Parathyroid adenoma (tissue), 2 donors: Measurements from ENCODE around the gene PBX4.

Experiments used
- H2AFZ ChIP-seq: fragments of 300-600 bp; sonication (generic); one replicate; pipeline ENCODE4 v1.7.0; 2017; ENCODE audit warnings: antibody characterized with exemption, mild to moderate bottlenecking
- H3K27ac ChIP-seq: fragments of 300-600 bp; sonication (generic); one replicate; pipeline ENCODE4 v1.7.0; 2017
- H3K27me3 ChIP-seq: fragments of 300-600 bp; sonication (generic); one replicate; pipeline ENCODE4 v1.7.0; 2017; ENCODE audit warnings: low read length; ENCODE audit not compliant: control insufficient read depth, insufficient read depth
- H3K36me3 ChIP-seq: fragments of 300-600 bp; sonication (generic); one replicate; pipeline ENCODE4 v1.7.0; 2017; ENCODE audit warnings: low read length; ENCODE audit not compliant: control insufficient read depth, insufficient read depth
- H3K4me1 ChIP-seq: fragments of 300-600 bp; sonication (generic); one replicate; pipeline ENCODE4 v1.7.0; 2017; ENCODE audit warnings: control low read depth
- H3K4me2 ChIP-seq: fragments of 300-600 bp; sonication (generic); one replicate; pipeline ENCODE4 v1.7.0; 2017; ENCODE audit warnings: low read length
- H3K4me3 ChIP-seq: fragments of 300-600 bp; sonication (generic); one replicate; pipeline ENCODE4 v1.7.0; 2017; ENCODE audit warnings: low read depth, low read length
- H3K79me2 ChIP-seq: fragments of 300-600 bp; sonication (generic); one replicate; pipeline ENCODE4 v1.7.0; 2017; ENCODE audit warnings: control low read depth
- H3K9ac ChIP-seq: fragments of 300-600 bp; sonication (generic); one replicate; pipeline ENCODE4 v1.7.0; 2017; ENCODE audit warnings: mild to moderate bottlenecking
- H3K9me3 ChIP-seq: fragments of 300-600 bp; sonication (generic); one replicate; pipeline ENCODE4 v1.7.0; 2017; ENCODE audit warnings: low read length; ENCODE audit not compliant: control insufficient read depth
- CTCF ChIP-seq: fragments of 300-600 bp; sonication (generic); IDR thresholded peaks from one replicate; pipeline ENCODE4 v1.7.0; 2017; ENCODE audit warnings: antibody characterized with exemption, mild to moderate bottlenecking
- donor health status: primary hyperparathyroidism.

The PBX4 gene

DNA sequence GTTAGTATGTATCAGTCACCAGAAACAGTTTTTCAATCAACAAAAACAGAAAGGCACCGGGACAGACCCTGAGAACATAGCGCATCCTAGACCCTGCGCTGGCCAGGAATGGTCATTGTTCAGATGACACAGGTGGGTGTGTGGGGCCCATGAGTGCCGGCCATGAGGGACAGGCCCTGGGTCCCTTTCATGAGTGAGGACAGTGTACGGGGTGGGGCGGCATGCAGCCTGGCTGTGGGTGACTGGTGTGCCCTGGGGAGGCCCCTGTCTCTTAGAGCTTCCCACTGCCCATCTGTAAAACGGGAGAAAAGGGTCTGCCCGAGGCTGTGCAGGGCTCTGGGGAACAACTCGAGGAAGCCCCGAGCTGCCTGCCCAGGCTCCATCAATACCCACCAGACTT, 25.8 kb downstream of the PBX4 start:
- no peaks in the 10 kb centered on the region for H3K9me3 ChIP-seq
- H3K27ac ChIP-seq, result no peak overlapping the region
- H3K79me2 ChIP-seq, result no peaks in the 10 kb centered on the region
- H2AFZ ChIP-seq, result no peak overlapping the region
- H3K4me2 ChIP-seq, result no peak overlapping the region
- H3K36me3 ChIP-seq, result no peaks in the 10 kb centered on the region
- H3K27me3 ChIP-seq, result no peaks in the 10 kb centered on the region
- no peak overlapping the region for H3K4me3 ChIP-seq
- no peak overlapping the region for H3K9ac ChIP-seq
- TF ChIP-seq CTCF, result no peak
- H3K4me1 ChIP-seq, result no peaks in the 10 kb centered on the region

DNA sequence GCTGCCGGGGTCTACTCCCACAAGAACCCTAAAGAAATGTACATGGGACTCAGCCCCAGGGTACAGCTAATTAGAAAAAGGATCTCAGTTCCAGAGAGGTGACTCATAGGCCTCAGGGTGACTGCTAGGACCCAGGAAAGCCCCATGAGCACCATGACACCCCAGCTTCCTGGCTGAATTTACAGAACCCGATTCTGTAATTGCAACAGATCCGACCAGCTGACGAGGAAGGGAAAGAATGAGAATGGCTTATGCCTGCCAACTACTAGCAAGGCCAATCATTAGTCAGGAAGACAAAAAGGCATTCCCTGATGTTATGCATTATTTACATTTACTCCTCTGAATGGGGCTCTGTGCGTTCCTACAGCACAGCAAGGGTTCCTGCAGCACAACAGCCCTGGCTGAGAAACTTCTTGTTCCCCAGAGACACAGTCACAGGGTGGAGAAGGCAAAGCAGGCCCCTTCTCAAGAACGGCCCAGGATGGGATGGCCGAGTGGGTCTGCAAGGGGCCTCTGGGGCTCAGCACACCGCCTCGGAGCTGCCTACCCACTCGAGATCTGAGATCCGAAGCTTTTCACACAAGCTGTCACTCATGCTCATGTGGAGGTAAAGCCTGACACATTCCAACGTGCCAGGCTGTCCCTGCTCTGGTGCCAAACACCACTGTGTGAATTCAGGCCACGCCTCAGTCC, 27.2 kb downstream of the PBX4 start:
- H3K9ac ChIP-seq, result no peak overlapping the region
- H3K27me3 ChIP-seq, result no peaks in the 10 kb centered on the region
- H3K4me3 ChIP-seq, result no peak overlapping the region
- no peaks in the 10 kb centered on the region for H3K9me3 ChIP-seq
- H3K79me2 ChIP-seq, result no peaks in the 10 kb centered on the region
- H3K4me1 ChIP-seq, result no peaks in the 10 kb centered on the region
- no peaks in the 10 kb centered on the region for H3K36me3 ChIP-seq
- TF ChIP-seq CTCF, result no peak
- H3K4me2 ChIP-seq, result no peak overlapping the region
- no peak overlapping the region for H2AFZ ChIP-seq
- no peak overlapping the region for H3K27ac ChIP-seq

GRCh38 chr19:19588546-19588945, 29.9 kb downstream of the PBX4 start:
- no peaks in the 10 kb centered on the region for H3K9me3 ChIP-seq
- no peaks in the 10 kb centered on the region for H3K79me2 ChIP-seq
- no peak overlapping the region for H2AFZ ChIP-seq
- no peak overlapping the region for H3K9ac ChIP-seq
- no peaks in the 10 kb centered on the region for H3K27me3 ChIP-seq
- H3K4me3 ChIP-seq, result no peak overlapping the region
- H3K36me3 ChIP-seq, result no peaks in the 10 kb centered on the region
- H3K27ac ChIP-seq, result no peak overlapping the region
- H3K4me2 ChIP-seq, result no peak overlapping the region
- TF ChIP-seq CTCF, result no peak
- no peaks in the 10 kb centered on the region for H3K4me1 ChIP-seq

DNA sequence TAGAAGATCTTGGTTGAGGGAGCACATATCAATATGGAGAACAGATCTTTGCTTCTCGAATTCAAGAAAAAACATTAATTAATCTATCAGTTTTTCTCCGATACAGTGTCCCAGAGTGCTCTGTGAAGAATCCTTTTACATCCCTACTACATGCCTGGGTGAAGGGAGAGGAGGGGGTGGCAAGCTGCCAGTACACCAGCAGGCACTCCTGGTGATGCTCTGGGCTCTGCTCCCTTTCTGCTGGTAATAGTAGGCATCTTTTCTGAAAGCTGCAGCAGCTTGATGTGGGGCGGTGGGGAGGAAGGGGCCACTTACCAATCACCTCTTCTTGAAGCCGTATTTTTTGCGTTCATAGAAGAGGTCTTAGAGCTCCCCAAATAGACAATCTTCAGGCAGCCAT, 30.7 kb downstream of the PBX4 start:
- no peak for TF ChIP-seq CTCF
- Histone ChIP-seq H3K36me3 (no peaks in the 10 kb centered on the region), H3K9ac (no peak overlapping the region), H3K4me1 (no peaks in the 10 kb centered on the region), H3K79me2 (no peaks in the 10 kb centered on the region), H3K27ac (no peak overlapping the region), H2AFZ (no peak overlapping the region), H3K27me3 (no peaks in the 10 kb centered on the region), H3K9me3 (no peaks in the 10 kb centered on the region), H3K4me2 (no peak overlapping the region), H3K4me3 (no peak overlapping the region)

DNA sequence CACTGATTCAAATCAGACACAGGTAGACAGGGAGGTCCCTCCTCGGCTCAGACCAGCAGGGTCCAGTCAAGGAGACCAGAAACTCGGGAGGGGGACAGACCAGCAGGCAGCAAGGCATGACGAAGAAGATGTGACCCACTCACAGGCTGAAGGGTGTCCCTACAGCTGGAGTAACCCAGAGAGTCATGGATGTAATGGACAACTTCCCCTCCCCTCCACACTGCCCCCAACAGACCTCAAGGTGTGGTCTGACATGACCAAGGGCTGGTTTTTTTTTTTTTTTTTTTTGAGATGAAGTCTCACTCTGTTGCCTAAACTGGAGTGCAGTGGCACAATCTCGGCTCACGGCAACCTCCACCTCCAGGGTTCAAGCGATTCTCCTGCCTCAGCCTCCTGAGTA, 34.1 kb downstream of the PBX4 start:
- Histone ChIP-seq H3K4me3 (no peak overlapping the region), H3K9ac (no peak overlapping the region), H3K4me1 (no peaks in the 10 kb centered on the region), H3K4me2 (no peak overlapping the region), H3K27ac (no peak overlapping the region), H3K36me3 (no peaks in the 10 kb centered on the region), H2AFZ (no peak overlapping the region), H3K9me3 (no peaks in the 10 kb centered on the region), H3K79me2 (no peaks in the 10 kb centered on the region), H3K27me3 (no peaks in the 10 kb centered on the region)
- no peak for TF ChIP-seq CTCF
